NCI-H510A treated with DMSO at 0.1 percent for 48 hours (cell line): ENCODE results near the gene SHC2.

Experiments used
- DNase-seq: peaks from one replicate; lab custom pipeline; 2025; lab: John Stamatoyannopoulos, UW

SHC2 gene

DNA sequence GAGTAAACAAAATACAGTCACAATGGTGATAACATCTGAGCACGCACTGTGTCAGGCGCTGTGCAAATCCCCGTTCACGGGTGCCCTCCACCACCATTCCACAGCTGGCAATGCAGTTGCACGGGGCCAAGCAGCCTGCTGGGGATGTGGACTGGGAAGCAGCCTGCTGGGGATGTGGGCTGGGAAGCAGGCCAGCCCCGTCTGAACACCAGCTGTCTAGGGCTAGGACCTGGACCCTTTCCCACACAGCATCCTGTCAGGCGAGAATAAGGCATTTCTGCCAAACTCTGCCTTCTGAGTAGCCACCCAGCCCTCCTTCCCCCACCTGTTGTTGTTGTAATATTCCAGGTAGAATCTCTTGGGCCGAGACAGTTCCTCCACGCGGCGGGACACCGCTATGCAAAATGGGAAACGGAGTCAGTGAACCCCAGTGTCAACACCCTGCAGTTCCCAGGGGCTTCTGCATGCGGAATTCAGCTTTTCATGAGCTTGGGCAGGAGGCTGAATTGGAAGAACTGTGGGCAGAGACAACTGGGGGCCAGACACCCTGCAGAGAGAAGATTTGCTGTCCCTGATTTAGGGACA is 88.4 kb downstream of the SHC2 start:
- DNase-seq: no peak

DNA sequence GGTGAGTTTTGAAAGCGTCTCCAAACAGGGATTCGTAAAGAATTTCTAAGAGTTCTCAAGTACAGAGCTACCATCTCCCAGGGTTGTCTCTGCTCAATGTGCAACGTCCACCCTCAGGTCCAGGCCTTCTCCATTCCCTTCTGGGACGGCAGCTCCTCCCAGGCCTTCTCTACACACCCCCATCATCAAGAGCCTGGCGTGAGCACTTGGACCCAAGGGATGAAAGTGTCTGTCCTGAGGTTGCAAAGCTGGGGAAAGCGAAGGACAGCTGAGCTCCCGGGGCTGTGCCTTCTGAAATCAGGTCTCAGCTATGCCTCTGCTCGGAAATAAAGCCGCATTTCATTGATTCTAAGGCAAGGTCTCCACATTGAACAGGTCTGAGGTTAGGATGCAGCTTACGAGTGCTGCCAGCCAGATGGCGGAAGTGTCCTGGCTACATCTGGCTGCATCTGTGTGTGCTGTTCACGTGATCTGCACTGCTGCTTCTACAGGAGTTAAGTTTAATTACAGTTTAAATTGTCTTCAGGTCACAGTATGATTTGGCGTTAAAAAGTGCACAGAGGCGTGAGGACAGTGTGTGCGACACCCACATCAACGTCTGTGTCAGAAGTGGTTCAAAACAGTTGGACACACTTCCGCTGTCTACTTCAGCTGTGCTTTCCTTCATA is 89.2 kb downstream of the SHC2 start:
- DNase-seq: no peak

DNA sequence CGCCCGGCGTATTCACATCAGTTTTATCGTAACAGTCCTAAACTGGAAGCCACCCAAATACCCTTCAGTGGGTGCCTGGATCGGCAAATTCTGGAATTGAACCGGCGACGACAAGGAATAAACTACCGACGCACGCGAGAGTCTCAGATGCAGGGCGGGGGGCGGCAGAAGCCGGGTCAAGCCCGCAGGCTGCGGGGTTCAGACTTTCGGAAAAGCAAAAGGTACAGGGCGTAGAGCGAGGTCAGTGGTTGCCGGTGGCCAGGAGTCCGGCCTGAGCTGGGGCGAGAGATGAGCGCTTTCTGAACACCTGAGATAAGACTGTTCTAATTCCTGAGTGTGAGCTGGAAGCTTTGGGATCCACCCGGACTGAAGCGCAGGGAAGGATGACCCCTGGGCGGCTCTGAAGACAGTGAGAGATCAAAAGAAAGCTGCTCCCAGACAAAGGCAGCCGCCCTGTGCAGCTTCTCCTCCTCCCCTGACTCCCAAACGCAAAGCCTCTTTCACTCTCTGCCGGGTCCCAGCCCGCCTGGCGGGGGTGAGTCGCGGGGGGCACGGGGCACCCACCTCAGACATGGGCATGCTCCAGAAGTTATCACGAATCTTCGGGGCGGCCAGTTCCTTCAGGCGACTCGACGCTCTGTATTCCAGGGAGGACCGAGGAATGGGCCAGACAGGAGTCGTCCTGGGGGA is 90.0 kb downstream of the SHC2 start:
- DNase-seq: no peak

DNA sequence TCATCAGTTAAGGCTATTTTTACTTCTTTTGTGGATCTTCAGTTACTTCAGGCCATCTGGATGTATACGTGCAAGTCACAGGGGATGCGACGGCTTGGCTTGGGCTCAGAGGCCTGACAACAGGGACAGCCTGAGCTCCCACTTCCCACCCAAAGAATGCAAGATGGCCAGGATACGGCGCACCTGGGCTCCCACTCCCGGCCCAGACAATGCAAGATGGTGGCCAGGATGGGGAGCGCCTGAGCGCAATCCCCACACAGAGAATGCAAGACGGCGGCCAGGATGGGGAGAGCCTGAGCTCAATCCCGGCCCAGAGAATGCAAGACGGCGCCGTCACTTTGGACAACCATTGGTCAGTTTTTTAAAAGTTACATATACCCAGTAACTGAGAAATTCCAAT is 91.0 kb downstream of the SHC2 start:
- DNase-seq: no peak

DNA sequence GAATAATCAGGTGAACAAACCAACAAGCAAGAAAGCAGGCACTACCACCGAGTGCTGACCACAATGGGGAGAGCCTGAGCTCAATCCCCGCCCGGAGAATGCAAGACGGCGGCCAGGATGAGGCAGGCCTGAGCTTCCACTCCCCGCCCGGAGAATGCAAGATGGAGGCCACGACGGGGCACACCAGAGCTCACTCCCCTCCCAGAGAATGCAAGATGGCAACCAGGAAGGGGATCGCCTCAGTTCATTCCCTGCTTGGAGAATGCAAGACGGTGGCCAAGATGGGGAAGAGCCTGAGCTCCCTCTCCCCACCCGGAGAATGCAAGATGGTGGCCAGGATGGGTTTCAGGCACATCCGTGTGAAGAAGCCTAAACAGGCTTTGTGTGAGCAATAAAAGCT is 91.6 kb downstream of the SHC2 start:
- no peak for DNase-seq

DNA sequence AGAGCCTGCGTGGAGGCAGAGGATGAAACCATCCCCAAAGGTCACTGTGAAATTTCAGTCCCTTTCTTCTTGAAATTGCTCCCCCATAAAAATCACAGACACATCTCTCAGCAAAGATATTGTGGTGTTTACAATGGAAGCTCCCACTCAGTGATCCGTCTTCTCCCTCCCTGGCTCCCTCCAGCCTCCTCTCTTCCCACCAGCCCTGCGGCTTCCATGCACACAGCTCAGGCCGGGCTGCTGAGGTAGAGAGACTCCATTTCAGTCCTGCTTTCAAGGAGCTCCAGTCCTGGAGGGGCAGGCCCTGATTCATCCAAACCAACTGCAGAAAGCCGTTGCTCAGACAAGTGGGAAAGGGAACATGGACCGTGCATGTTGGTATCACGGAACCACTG is 92.2 kb downstream of the SHC2 start:
- no peak for DNase-seq

DNA sequence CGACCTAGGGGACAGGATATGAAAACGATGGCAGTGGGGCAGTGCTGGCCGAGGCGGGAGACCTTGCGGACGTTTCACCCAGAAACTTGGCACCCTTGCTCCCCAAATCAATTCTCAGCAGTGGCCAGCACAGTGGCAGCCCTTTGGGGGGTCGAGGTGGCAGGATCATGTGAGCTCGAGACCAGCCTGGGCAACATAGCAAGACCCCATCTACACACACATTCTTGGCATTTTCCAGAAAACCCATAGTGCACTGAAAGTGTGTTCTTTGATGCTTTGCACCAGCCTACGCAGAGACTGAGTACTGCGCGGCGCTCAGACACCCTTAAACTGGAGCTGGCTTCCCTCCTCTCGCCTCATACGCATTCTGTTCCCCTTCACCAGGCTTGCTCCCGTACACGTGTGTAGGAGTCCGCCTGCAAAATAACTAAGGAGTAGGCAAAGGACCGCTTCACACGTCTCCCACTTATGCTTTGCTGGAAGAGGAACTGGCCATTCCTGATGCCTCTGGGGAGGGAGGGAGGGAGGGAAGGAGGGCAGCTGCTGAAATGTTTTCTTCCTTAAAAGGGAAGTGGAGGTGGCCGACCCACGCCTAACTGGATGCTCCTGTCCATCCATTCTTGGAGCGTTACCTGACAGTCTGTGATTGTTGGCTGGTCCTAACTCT is 92.7 kb downstream of the SHC2 start:
- no peak for DNase-seq

DNA sequence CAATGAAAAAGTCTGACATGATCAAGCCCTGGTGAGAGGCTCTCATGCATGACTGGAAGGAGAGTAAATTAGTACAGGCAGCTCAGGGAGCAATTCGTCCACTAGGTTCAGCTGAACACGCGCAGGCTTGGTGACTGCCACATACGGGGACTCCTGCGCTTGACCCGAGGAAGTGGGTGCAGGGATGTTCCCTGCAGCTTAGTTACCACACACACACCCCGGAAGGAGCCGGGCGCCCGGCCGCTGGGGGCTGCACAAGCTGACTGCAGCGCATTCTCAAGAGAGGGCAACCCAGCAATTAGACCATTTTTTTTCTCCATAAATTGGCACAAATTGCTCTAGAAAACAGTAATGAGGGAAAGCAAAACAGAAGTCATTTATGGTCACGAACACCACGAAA is 93.3 kb downstream of the SHC2 start:
- DNase-seq: no peak

DNA sequence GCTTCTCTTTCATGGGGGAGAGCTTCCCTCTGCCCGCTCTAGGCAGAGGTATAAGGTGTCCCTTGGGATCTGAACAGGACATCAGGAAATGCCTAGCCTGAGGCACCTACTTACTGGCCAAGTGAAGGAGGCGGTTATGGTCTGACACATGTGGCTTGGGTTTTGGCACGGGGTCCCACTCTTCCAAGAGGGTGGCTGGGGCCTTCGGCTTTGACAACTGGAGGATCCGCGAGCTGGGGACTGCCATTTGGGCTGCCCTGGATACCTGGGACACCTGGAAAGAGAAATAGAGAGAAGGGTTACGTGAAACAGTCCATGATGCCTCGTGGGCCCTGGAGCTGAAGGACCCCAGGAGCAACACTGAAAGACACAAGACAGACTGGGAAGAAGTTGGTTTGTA is 93.9 kb downstream of the SHC2 start:
- no peak for DNase-seq
